ENCODE results near the gene ATG16L2.
"Not testable (repeated sequence)": the region's sequence is repeated elsewhere in the genome, so short reads cannot be mapped to it uniquely, and the experiment has no call there.

The ATG16L2 gene

GRCh38 chr11:72780296-72781062 lies 33.7 kb upstream of the ATG16L2 start:
- no peak for DNase-seq (ENCODE audit: low read depth)

GRCh38 chr11:72781063-72781312 lies 33.2 kb upstream of the ATG16L2 start:
- DNase-seq (ENCODE audit: low read depth), result no peak

GRCh38 chr11:72781313-72782080 lies 32.7 kb upstream of the ATG16L2 start:
- peak; percentile 61 for DNase-seq (ENCODE audit: low read depth)

GRCh38 chr11:72782081-72782920 lies 31.9 kb upstream of the ATG16L2 start:
- no peak for DNase-seq (ENCODE audit: low read depth)

- DNase-seq (ENCODE audit: low read depth), result no peak
These were observed 30.9 kb upstream of the ATG16L2 start for GRCh38 chr11:72783144-72783905.

- DNase-seq (ENCODE audit: low read depth), result no peak
These were observed 29.5 kb upstream of the ATG16L2 start for GRCh38 chr11:72784662-72785061.

GRCh38 chr11:72786305-72787215 lies 27.7 kb upstream of the ATG16L2 start:
- no peak for DNase-seq (ENCODE audit: low read depth)

- DNase-seq (ENCODE audit: low read depth), result no peak
These were observed 26.8 kb upstream of the ATG16L2 start for GRCh38 chr11:72787216-72788104.

GRCh38 chr11:72788241-72788640 lies 26.0 kb upstream of the ATG16L2 start:
- no peak for DNase-seq (ENCODE audit: low read depth)

- DNase-seq (ENCODE audit: low read depth), result no peak
These were observed 24.6 kb upstream of the ATG16L2 start for GRCh38 chr11:72789493-72790131.

- not testable (repeated sequence) for DNase-seq (ENCODE audit: low read depth)
These were observed 23.0 kb upstream of the ATG16L2 start for GRCh38 chr11:72791228-72791627.

- DNase-seq (ENCODE audit: low read depth), result no peak
These were observed 21.7 kb upstream of the ATG16L2 start for GRCh38 chr11:72792437-72793021.

GRCh38 chr11:72793076-72793424 lies 21.2 kb upstream of the ATG16L2 start:
- no peak for DNase-seq (ENCODE audit: low read depth)

GRCh38 chr11:72793425-72794367 lies 20.5 kb upstream of the ATG16L2 start, which contains the start of gene STARD10:
Gene STARD10, minus strand, starts transcription at chr11:72794047. Its CDS starts 12,866 bp downstream, at chr11:72781181.
- peak; percentile 85 for DNase-seq (ENCODE audit: low read depth)

GRCh38 chr11:72798361-72798760 lies 15.8 kb upstream of the ATG16L2 start:
- DNase-seq (ENCODE audit: low read depth), result no peak

- DNase-seq (ENCODE audit: low read depth), result no peak
These were observed 14.8 kb upstream of the ATG16L2 start for GRCh38 chr11:72799441-72799840.

- no peak for DNase-seq (ENCODE audit: low read depth)
These were observed 11.4 kb upstream of the ATG16L2 start for GRCh38 chr11:72802822-72803221.

GRCh38 chr11:72805216-72805615 lies 9.0 kb upstream of the ATG16L2 start:
- DNase-seq (ENCODE audit: low read depth), result no peak
